HG02840 (cell line): ENCODE results near the gene ALG14.
A peak's percentile ranks its signal among the peaks of the same experiment; 100 is the strongest.
"Not testable (repeated sequence)": the region's sequence is repeated elsewhere in the genome, so short reads cannot be mapped to it uniquely, and the experiment has no call there.

Experiments used
- ATAC-seq: cut with Tn5 transposase; IDR thresholded peaks from one replicate; pipeline ENCODE4 v1.9.1; 2021; ENCODE audit warnings: mild to moderate bottlenecking, moderate library complexity, moderate number of reproducible peaks; ENCODE audit not compliant: unreplicated experiment, low FRiP score

ALG14 gene

DNA sequence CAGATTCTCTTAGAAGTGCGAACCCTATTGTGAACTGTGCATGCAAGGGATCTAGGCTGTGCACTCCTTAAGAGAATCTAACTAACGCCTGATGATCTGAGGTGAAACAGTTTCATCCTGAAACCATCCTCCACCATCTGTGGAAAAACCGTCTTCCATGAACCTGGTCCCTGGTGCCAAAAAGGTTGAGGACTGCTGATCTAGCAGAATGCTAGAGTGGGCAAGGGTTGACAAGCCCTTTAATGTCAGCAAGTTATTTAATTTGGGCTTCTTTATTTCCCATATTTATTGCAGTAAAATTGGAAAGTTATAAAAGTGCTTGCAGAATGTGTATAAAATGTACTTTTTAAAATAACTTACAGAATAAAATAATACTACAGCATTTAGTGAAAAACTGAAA is 26.4 kb downstream of the ALG14 start:
- no peak for ATAC-seq

DNA sequence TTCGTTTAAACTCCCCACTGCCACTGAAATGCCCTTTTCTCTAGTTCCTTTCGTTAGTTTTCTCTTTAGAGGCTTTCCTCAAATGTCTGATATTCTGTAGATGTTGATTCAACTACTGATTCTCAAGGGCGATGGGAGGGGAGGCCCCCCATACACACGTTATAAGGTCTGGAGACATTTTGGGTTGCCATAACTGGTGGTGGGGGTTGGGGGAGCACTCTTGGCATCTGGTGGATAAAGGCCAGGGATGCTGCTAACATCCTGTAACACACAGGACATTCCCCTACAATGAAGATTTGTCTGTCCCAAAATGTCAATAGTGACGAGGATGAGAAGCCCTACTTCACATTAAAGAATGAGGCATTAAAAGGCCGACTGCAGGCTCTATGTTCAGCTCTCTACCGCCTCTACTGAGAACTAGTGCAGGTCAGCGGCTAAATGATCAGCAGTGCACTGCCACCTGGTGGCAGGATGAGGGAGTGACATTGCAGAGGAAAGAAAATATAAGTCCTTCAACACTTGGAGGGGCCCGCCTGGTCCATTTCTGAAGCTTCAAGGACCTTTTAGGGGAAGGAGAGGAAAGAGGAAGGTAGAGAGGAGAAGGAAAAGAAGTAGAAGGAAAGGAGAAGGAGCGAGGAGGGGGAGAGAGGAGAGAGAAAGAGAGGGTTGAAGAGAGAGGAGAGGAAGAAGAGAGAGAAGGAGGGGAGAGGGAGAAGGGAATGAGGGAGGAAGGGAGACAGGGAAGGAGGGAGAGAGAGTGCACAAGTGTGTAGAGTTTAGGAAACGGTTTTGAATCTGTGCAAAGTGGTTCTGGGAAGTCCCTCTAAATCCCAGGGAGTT is 29.4 kb downstream of the ALG14 start:
- ATAC-seq = peak; percentile 96

DNA sequence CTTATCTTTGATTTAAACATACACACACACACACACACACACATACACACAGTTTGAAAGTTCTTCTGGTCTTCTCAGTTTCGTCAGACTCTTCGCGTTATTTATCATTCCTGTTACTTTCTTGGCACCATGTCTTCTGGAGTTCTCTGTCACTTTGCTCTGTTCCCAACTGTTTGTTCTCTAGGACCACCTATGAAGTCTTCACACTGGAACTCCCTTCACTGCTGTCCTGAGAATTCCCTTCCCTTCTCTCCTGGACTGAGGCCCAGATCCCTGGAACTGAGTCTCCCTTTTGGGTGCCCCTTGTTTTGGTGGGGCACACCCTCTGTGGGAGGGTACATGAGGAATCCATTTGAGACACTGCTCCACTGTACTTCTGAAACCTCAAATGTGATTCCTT is 30.5 kb downstream of the ALG14 start:
- ATAC-seq = no peak

DNA sequence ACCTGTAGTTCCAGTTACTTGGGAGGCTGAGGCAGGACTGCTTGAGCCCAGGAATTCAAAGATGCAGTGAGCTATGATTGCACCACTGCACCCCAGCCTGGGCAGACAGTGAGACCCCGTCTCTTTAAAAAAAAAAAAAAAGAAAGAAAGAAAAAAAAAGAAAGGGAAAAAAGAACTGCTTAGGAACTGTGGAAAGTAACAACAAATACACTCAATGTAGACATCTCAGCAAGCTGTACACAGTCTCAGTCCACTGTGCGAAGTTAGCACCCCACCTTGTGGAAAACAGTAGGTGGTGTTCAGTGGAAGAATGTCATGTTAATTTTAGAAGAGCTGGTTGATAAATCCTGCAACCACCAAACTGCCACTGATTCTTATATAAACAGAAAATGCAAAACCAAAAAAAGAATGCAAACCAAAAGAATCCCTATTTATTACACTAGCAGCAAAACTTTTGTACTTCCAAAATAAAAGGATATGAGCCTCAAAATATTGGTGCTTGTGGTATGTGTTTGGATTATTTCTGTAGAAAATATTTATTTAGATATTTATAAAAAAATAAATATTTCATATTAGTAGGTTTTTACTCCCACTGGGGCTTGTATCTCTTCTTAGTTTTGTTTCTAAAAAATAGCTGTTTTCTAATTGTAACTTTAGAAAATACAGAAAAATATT is 31.1 kb downstream of the ALG14 start:
- ATAC-seq = no peak

DNA sequence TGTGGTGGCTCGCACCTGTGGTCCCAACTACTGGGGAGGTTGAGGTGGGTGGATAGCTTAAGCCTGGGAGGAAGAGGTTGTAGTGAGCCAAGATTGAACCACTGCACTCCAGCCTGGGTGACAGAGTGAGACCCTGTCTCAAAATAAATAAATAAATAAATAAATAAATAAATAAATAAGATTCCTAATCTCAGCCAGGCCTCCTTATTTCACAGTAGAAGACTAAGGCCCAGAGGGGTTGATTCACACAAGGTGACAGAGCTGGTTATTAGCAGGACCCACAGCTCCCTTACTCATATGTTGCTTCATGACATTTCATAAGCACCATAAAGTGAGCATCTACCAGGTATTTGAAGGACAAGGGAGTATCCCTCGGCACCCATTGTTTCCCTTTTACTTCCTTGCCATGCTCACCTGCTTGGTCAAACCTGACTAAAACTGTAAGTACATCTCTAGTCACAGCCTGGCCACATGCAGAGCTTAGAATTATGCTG is 32.7 kb downstream of the ALG14 start:
- no peak for ATAC-seq

DNA sequence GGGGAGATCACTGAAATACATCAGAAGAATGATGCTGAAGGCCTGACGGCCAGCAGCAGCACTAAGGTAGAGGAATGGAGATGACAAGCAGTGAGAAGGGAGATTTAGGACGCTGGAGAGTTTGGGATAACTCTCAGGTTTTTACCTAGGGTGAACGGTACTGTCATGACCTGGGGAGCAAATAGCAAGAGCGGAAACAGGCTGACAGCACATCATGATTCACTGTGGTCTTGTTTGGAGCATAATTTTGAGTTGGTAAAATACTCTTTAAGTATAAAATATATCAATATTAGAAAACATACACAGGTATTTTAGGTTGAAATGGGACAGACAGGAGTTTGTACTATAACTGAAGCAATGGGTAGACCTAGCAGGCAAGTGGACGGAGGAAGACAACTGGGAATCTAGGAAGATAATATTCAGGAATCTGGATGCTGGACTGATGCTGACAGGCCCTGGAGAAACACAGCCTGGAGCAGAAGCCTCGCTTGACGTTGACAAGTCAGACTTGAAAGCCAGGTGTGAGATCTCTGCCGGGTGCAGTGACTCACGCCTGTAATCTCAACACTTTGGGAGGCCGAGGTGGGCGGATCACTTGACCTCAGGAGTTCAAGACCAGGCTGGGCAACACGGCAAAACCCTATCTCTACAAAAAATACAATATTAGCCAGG is 33.3 kb downstream of the ALG14 start:
- no peak for ATAC-seq

DNA sequence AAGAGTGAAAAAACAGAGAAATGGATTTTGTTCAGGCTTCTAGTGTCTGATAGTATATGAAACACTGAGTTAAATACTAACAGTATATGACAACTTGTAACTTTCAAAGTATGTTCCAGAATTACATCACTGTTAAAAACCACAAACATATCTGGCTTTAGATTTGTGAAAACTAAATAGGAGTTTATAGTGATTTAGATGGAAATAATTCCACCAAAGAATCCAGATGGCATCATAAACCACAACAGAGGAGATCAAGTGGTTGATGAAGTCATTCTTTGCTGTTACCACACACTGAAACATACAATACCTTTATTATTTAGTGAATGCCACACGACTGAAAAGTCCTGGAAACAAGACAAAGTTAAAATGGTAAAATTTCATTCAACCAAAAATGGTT is 37.2 kb downstream of the ALG14 start:
- ATAC-seq = no peak

DNA sequence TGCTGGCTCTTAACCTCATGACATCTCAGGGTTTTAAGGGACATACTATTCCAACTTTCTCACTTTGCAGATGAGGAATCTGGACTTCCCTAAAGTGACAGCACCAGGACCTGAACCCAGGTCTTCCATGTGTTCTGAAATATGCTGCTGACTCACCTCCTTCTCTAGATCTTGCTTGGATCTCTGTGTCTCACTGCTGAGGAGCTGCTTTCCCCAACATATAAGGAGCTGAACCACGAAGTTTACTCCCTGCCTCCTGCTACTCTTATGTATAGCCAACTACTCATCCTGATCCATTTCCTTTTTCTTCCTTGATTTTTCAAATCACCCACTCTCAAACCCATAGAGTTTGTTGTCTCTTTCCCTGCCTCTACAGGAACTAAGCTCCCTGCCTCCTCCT is 38.2 kb downstream of the ALG14 start:
- ATAC-seq = no peak

DNA sequence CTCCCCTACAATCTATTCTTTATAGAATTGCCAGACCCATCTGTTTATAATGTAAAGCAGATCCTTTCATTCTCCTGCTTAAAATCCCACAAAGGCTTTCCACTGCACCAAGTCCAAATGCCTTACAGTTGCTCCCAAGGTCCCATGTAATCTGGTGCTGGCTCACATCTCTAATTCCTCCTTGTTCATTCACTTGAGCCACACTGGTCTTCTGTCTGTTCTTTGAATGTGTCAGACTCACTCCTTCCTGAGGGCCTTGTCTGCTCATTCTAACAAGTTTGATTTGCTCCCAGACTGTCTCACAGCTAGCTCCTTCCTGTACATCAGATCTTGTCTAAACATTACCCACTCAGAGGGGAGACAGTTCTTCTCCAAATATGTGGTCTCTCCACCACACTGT is 38.9 kb downstream of the ALG14 start:
- no peak for ATAC-seq

DNA sequence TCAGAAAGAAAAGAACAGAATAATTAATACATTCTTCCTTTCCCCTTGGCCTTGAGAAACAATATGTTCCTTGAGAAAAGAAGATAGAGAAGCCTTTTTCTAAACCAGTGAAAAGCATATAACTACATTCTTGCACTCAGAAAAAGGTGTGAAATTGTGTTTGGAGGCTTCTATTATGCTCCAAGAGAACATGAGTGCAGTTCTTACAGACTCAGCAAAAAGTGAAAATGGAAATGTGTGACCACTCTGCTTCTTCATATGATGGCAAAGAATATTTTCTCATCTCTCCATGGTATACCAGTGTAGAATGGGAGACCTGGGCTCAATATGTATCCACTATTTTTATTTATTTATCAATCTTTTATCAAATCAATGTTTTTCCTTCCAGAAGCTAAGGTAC is 43.2 kb downstream of the ALG14 start:
- no peak for ATAC-seq

DNA sequence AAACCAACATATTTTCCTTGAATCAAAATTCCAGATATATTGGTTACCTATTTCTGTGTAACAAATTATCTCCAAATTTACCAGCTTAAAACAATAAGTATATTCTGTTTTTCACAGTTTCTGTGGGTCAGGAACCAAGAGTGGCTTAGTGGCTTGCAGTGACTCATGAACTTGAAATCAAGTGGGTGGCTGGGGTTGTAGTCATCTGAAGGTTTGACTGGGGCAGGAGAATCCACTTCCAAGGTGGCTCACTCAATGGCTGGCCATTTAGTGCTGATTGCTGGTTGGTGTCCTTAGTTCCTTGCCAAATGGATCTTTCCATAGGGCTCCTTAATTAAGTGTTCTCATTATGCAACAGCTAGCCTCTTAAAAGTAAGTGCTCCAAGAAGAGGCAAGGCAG is 43.8 kb downstream of the ALG14 start:
- no peak for ATAC-seq

DNA sequence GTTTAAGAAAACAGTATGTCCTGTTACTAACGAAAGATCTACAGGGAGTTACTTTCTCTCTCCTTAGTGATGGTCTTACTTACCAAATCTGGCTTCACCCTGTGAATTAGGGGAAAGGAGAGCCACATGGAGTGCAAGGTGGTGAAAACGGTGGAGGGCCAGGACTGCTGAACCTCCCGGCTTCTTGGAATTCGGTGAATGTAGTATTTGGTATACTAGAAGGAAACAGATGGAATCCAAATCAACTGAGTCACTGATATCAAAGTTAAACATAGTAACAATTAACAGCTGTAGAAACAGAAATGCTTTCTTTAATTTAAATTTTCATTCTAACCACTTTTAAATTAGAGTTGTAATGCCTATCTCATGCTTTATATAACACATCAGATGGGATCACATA is 45.7 kb downstream of the ALG14 start:
- no peak for ATAC-seq

DNA sequence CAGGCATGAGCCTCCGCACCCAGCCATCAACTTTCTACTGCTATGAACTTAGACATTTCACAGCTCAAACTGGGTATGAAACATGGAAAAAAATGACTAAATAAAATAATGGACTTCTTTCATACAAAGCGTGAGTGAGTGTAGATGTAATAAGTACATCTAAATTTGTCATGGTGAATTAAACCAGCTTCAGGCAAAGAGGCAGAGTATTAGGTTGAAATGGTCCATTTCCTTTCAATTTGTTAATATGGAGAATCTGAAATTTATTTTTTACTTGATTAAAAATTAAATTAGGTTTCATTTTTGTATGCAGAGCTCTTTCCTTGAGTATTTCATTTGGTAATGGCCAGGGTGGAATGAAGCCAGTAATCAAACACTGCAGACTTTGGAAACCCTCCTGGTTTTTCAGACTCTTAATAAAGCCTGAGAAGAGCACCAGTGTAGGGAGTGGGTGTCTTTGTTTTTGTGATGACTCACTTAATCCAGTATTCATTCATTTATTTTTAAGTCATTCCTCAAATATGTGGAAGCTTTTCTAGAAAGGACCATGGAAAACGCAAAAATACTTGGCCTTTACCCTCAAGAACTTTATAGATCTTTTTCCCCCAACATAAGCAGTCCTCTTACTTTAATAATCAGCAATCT is 49.2 kb downstream of the ALG14 start:
- ATAC-seq = no peak

DNA sequence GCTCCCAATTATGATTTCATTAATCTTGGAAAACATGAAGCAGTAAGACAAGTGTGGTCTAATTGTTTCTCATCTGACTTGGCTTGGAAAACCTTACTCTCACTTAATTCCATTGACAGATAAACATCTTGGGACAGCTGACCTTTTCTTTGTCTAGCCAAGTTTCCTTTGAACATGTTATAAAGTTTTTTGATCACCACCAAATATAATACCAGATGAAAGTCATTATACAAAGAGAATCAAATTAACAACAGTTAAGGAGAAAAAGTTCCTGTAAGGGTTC is 50.2 kb downstream of the ALG14 start:
- ATAC-seq = no peak

DNA sequence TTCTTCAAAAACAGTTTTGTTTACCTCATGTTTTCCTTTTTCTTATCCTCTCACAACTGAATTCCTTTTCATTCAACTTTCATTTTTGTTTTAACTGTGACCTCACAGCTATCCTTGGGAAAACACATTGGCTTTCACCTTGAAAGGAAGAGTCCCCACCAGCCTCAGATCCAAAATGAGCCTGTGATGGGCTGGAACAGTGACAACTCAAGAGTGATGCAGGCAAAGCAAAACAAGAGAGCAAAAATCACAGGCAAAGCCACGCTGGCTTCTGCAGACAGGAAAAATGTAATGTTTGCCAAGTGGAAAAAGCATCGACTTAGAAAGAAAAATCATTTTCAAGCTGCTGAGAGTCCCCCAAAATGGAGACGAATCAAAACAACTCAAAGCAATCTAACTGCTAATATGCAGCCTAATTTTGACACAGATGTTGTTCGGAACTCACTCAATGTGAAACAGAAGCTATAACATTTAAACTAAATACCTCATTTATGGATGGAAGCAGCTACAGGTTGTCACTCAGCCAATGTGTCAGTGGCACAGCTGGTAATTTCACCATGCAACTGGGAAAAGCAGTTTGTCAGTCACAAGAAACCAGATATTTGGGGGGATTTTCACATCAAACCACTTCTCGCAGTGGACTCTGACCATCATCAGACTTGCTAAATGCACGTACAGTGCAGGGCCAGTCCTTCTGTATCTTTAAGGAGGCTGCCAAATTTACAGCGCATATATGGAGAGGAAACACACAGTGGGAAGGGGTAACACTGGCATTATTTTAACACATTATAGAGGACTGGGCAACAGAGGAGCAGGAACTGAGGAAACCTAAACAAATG is 50.7 kb downstream of the ALG14 start:
- no peak for ATAC-seq

DNA sequence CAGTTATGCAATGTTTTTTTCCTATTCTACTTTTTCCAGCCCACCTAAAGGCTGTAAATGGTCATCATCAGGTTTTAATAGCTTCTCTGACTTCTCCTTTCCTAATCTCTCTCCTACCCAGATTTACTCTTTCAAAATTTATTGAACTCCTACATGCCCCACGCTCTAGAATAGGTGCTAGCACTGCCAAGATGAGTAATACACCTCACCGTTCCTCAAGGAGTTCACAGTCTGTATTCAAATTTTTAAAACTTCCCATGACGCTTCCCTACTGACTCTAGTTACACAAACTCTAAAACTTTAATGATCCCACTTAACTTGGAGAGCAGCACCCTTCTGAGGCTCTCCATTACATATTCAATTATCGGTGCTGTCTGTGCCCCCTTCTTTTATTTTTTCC is 51.6 kb downstream of the ALG14 start:
- no peak for ATAC-seq

DNA sequence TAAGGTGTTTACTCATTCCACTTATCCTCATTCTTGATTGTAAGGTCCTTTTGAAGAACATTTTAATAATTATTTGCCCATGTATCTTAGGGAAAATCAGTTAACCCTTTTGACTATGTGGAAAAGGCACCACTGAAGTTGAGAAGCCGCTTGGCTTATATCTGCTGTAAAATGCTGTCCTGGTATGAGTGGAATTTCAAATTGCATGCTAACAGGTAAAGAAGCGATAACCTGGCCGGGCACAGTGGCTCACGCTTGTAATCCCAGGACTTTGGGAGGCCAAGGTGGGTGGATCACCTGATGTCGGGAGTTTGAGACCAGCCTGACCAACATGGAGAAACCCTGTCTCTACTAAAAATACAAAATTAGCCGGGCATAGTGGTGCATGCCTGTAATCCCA is 53.3 kb downstream of the ALG14 start:
- ATAC-seq = not testable (repeated sequence)

DNA sequence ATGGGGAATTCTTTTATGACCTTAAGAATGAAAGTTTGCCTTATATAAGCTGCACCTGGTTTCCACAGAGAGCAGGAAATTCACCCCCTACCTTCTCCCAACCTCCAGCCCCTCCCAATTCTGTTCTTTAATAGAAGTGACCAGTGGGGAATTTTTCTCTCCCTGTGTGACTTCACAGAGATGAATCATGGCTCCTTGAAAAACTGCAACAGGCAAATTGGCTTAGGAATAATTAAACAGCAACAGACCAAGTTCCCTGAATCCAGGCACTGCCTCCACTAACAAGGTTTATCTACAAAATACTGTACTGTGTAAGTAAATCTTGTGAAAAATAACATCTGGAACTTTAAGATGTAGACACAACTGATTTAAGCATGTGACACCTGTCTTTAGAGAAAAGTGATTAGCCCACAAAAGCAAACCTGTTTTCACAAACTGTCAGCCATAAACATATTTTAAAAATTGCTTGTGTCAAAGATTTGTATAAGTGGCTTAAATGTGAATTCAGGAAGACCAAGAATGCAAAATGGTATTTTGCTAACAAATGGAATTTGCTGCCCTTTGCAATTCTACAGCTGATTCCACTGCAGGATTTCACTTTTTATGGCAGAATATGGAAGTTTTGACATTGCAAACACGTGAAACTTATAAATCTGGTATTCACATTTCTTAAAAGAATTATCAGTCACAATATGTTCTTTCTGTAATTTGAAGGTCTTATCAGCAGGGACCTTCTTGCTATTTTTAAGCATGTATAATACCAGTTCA is 54.0 kb downstream of the ALG14 start:
- no peak for ATAC-seq

DNA sequence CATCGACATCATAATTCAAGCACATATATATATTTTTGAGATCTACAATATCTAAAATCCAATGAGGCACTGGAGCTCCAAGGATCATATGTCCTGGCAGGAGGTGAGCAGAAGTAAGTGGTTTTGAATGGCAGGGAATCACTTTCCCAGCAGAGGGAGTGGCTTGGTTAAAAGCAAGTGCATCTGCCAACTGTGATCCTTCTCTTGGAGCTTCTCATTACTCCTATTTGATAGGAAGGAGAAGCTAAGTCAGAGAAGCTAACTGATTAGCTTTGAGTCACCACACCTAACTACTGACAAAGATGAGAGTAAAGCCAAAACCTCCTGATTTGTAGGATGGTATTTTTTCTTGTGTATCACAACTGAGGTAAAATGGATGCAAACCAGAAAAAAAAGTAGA is 55.0 kb downstream of the ALG14 start:
- ATAC-seq = no peak

DNA sequence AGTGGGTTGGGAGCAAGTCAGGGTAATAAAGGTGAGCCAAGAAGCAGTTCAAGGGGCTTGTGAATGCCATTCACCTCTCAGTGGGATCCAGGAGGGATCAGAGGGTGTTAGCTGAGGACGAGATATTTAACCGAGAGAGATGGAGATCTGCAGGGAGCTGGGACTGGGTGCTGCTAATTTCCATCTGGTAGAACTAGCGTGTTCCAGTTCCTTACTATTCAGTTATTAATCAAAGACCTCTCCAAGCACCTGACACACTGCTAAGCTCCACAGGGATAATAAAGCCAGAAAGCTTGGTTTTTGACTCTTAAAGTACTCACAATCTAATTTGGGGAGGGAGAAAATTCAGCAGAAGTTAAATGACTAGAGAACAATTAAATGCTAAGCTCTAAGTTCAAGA is 57.7 kb downstream of the ALG14 start:
- ATAC-seq = no peak
